GM12878 (cell line): Measurements from ENCODE around the gene STAMBPL1. TPM values are rescaled to one million over a fixed set of nuclear protein-coding genes. Genes with fewer than 3 reads are reported as not detected.

Experiments used
- ATAC-seq: fragments of 200-7000 bp; cut with Tn5 transposase; 3 replicates; pipeline ENCODE4 v1.9.1; 2020; ENCODE audit warnings: mild to moderate bottlenecking, moderate library complexity
- BruUV-seq: library from RNA; stranded (reverse); fragments of 400-500 nt; replicated peaks from 2 replicates; lab custom pipeline; 2021; lab: Mats Ljungman, UMichigan
- CTCF ChIA-PET: fragments of 300-600 bp; sonication (Branson Sonifier 250); formaldehyde crosslinking; extraction: SDS; loops from one replicate; lab custom pipeline; 2021; ENCODE audit warnings: inconsistent platforms; lab: Yijun Ruan, JAX
- POLR2A ChIA-PET: fragments of 350-600 bp; formaldehyde crosslinking; extraction: SDS; loops from one replicate; lab custom pipeline; 2021; ENCODE audit warnings: inconsistent platforms; lab: Charles Lee
- RAD21 ChIA-PET: fragments of 300-600 bp; sonication (Branson Sonifier 250); formaldehyde crosslinking; loops from one replicate; lab custom pipeline; 2023; ENCODE audit warnings: antibody characterized with exemption; ENCODE audit not compliant: unreplicated experiment; lab: Charles Lee
- SMC1A ChIA-PET: fragments of 300-600 bp; sonication (Branson Sonifier 250); formaldehyde crosslinking; loops from one replicate; lab custom pipeline; 2023; ENCODE audit not compliant: unreplicated experiment, uncharacterized antibody; lab: Charles Lee
- DNase-seq: peaks from one replicate; pipeline ENCODE4 v3.0.0-alpha.2; 2011; ENCODE audit warnings: low read depth, low spot score
- FAIRE-seq: peaks from 3 replicates; lab custom pipeline; 2011; peaks lifted over from hg19 to GRCh38; lab: Jason Lieb, UNC
- H2AFZ ChIP-seq: 2 replicates; pipeline ENCODE4 v1.6.0; 2011; ENCODE audit warnings: low read depth, low read length, control low read depth; ENCODE audit not compliant: control insufficient read depth
- H3K27ac ChIP-seq: 2 replicates; pipeline ENCODE4 v1.5.1; 2011; ENCODE audit warnings: control low read depth; ENCODE audit not compliant: control insufficient read depth, insufficient read depth
- H3K27me3 ChIP-seq, 2 experiments: replicated peaks in 1 of 2; 2 replicates each; pipeline versions ENCODE4 v1.6.0 to v1.6.1; 2011; ENCODE audit warnings: low read length in 1 of 2; ENCODE audit not compliant: control insufficient read depth in 2 of 2, insufficient read depth in 2 of 2
- H3K36me3 ChIP-seq, 2 experiments: 2 replicates each; pipeline ENCODE4 v1.5.1; 2011; ENCODE audit warnings: low read length in 1 of 2; ENCODE audit not compliant: control insufficient read depth in 2 of 2, insufficient read depth in 2 of 2
- H3K4me1 ChIP-seq: 2 replicates; pipeline ENCODE4 v1.6.1; 2011; ENCODE audit warnings: mild to moderate bottlenecking, low read length, moderate library complexity, mixed read lengths; ENCODE audit not compliant: control insufficient read depth, insufficient read depth
- H3K4me2 ChIP-seq: 2 replicates; pipeline ENCODE4 v1.6.0; 2011; ENCODE audit warnings: control low read depth; ENCODE audit not compliant: control insufficient read depth, insufficient read depth
- H3K4me3 ChIP-seq: fragments of 200-600 bp; sonication (generic); 2 replicates; pipeline ENCODE4 v1.5.1; 2016
- H3K79me2 ChIP-seq: 2 replicates; pipeline ENCODE4 v1.6.0; 2011; ENCODE audit warnings: low read length; ENCODE audit not compliant: control insufficient read depth, insufficient read depth
- H3K9ac ChIP-seq: 2 replicates; pipeline ENCODE4 v1.8.0; 2011; ENCODE audit warnings: low read length, control low read depth, mixed read lengths; ENCODE audit not compliant: control insufficient read depth, insufficient read depth
- H3K9me3 ChIP-seq: replicated peaks from 3 replicates; pipeline ENCODE4 v1.5.1; 2011; ENCODE audit warnings: mild to moderate bottlenecking, low read length; ENCODE audit not compliant: control insufficient read depth, insufficient read depth
- H4K20me1 ChIP-seq: 2 replicates; pipeline ENCODE4 v1.6.0; 2011; ENCODE audit not compliant: control insufficient read depth, insufficient read depth
- CHD4 ChIP-seq: fragments of 200-600 bp; sonication (generic); IDR thresholded peaks from 2 replicates; pipeline ENCODE4 v1.6.1; 2016; ENCODE audit warnings: mild to moderate bottlenecking
- EGR1 ChIP-seq, 2 experiments: IDR thresholded peaks; 1 replicate in 1 of 2; 2 replicates in 1 of 2; pipeline ENCODE4 v1.6.1; 2011 to 2012; ENCODE audit warnings: low read depth in 2 of 2, low read length in 2 of 2, borderline replicate concordance in 1 of 2, mild to moderate bottlenecking in 1 of 2, moderate library complexity in 1 of 2
- NR2C2 ChIP-seq: IDR thresholded peaks from 2 replicates; pipeline ENCODE4 v1.6.1; 2011; ENCODE audit warnings: borderline replicate concordance, low read depth; ENCODE audit not compliant: control insufficient read depth, insufficient read length
- SIN3A ChIP-seq: IDR thresholded peaks from 2 replicates; pipeline ENCODE4 v1.6.1; 2012; ENCODE audit warnings: low read depth, low read length, improper control_type of control experiment
- SIX5 ChIP-seq: IDR thresholded peaks from 2 replicates; pipeline ENCODE4 v1.6.1; 2011; ENCODE audit warnings: mild to moderate bottlenecking, low read depth, low read length, moderate library complexity; ENCODE audit not compliant: severe bottlenecking
- ZBED1 ChIP-seq: IDR thresholded peaks from 2 replicates; pipeline ENCODE4 v1.6.1; 2016; ENCODE audit warnings: borderline replicate concordance
- ZNF274 ChIP-seq: IDR thresholded peaks from one replicate; pipeline ENCODE4 v1.8.0; 2011; ENCODE audit not compliant: insufficient read length, insufficient read depth
- WGBS: methylation state at CpG from one replicate; pipeline ENCODE4 v1.1.6; 2016; ENCODE audit warnings: low lambda C conversion rate; ENCODE audit not compliant: insufficient replicate concordance, insufficient coverage; ENCODE audit errors: missing lambda C conversion rate; 5-methylcytosine and 5-hydroxymethylcytosine counted together
- in situ Hi-C: fragments of 300-500 bp; cut with MboI; formaldehyde crosslinking; loops from 9 replicates; pipeline ENCODE4 v1.14.3; 2018; ENCODE audit warnings: mixed read lengths
- intact Hi-C: fragments of 100-400 bp; cut with micrococcal nuclease; formaldehyde crosslinking; loops from one replicate; pipeline ENCODE4 v1.14.2; 2022; ENCODE audit not compliant: unreplicated experiment
- polyA plus RNA-seq, 11 experiments: library from polyadenylated mRNA; depleted of rRNA in 4 of 11; unstranded in 6 of 11; stranded (reverse) in 5 of 11; fragments of >200 nt; fragmentation: Nextera tagmentation in 4 of 11; fragmentation: Illumina TruSeq in 1 of 11; extraction: Ambion mirVana in 4 of 11; extraction: Trizol in 1 of 11; gene quantifications; 1 replicate in 1 of 11; 2 replicates in 10 of 11; pipeline versions ENCODE4 v1.2.1 to v1.2.3, GENCODE V29; 2011 to 2016; ENCODE audit warnings: inconsistent platforms in 2 of 11, missing spikeins in 2 of 11, low read depth in 1 of 11
- total RNA-seq, 4 experiments: library from RNA; depleted of rRNA in 3 of 4; stranded (reverse); fragments of >200 nt in 3 of 4; fragmentation: Illumina TruSeq in 1 of 4; extraction: Trizol in 1 of 4; gene quantifications; 2 replicates each; pipeline versions ENCODE4 v1.2.1 to v1.2.3, GENCODE V29; 2013 to 2021
- TF ChIP-seq, protein P1 (sequence below): IDR thresholded peaks from 2 replicates; pipeline ENCODE4 v1.6.1; 2011; ENCODE audit warnings: borderline replicate concordance, low read depth, mild to moderate bottlenecking, moderate library complexity, mixed read lengths, low read length; ENCODE audit not compliant: insufficient read depth; ENCODE audit errors: extremely low read length

The STAMBPL1 gene
- total and polyA plus RNA-seq, 10 of the 15 experiments (the other 5 are each of a cell fraction or from before 2014, with no cell fraction given), result 7.5 to 44.1 (median 25.4) TPM

DNA sequence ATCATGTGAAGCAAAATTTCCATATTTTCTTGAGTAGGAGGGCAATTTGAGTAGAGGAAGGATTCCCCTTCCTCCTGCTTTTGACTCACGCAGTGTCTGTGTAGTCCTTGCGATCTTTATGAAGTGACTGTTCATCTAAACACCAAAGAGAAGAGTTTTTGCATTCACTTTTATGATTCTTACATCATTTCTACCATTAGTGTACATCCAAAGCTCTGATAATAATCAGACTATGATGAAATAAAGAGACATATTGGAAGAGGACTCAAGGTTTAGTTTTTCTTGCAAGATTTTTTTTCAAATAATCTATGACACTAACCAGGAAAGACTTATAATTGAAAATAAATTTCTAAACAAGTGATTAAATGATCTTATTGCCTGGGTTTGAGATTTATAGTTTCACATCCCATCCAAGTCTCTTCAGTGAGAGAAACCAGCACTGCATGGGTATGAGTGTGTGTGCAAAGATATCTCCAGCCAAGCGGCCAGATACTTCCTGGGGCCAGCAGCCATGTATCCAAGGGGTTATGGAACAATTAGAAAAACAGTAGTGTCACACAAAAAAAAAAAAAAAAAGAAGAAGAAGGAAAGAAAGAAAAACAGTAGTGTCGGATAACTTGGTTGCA, 74.5 kb downstream of the STAMBPL1 start:
- POLR2A ChIA-PET, result interaction anchor here (0.7 kb wide), 1 partner anchor 52 kb away, joined by 3 read pairs; no protein-coding TSS in a partner anchor
- FAIRE-seq, result no peak

DNA sequence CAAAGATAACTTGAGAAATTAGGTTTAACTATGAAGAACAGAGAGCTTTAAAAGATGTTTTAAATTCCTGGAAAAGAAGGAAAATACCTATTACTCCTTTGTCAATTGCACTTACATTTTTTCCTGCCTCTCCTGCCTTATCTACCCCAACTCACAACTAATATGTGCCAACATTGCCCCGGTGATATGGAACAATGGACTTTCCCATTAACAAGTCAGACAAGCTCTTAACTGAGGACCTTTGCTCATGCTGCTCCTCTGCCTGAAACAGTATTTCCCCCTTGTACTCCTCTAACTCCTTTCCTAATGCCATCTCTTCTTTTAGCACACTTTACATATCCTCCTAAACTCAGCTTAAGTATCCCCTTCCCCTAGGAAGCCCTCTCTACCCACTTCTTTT, 77.3 kb downstream of the STAMBPL1 start:
- Histone ChIP-seq H3K4me3 (no peak overlapping the region), H3K9ac (no peak overlapping the region), H4K20me1 (no peaks in the 10 kb centered on the region), H3K27ac (no peak overlapping the region), H3K27me3 (no peaks in the 10 kb centered on the region), H3K79me2 (no peaks in the 10 kb centered on the region), H3K4me1 (no peaks in the 10 kb centered on the region), H3K36me3 (no peaks in the 10 kb centered on the region), H3K9me3 (no peaks in the 10 kb centered on the region), H3K4me2 (no peak overlapping the region), H2AFZ (no peak overlapping the region)
- FAIRE-seq (no peak), DNase-seq (no peak), ATAC-seq (no peak)
- ChIA-PET POLR2A (no interaction called here), CTCF (interaction anchor here (1.1 to 1.8 kb wide), 2 partner anchors 30 to 122 kb away, joined by 5 to 7 read pairs; no protein-coding TSS in a partner anchor), RAD21 (interaction anchor here (1.5 to 1.7 kb wide), 2 partner anchors 26 to 30 kb away, joined by 4 to 5 read pairs; no protein-coding TSS in a partner anchor), SMC1A (interaction anchor here (2.1 kb wide), 1 partner anchor 12 kb away, joined by 9 read pairs; no protein-coding TSS in a partner anchor)
- in situ Hi-C loops (no loop called here), intact Hi-C loops (no loop called here)
- 65% methylated on average over 1 of the region's 1 CpG for WGBS
- TF ChIP-seq CHD4, result no peak
- TF ChIP-seq EGR1 (IDR thresholded peaks at IDR 0.05; ENCODE audit: borderline replicate concordance in 1 of 2, low read depth in 2 of 2, low read length in 2 of 2), result no peak
- no peak for TF ChIP-seq ZBED1
- TF ChIP-seq ZNF274, result no peak
- TF ChIP-seq, protein P1, sequence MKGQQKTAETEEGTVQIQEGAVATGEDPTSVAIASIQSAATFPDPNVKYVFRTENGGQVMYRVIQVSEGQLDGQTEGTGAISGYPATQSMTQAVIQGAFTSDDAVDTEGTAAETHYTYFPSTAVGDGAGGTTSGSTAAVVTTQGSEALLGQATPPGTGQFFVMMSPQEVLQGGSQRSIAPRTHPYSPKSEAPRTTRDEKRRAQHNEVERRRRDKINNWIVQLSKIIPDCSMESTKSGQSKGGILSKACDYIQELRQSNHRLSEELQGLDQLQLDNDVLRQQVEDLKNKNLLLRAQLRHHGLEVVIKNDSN, result no peak
- no peak for TF ChIP-seq SIX5
- no peak for TF ChIP-seq SIN3A
- no TSS peak for BruUV-seq

More for the DNA sequence above, 74.5 kb downstream of the STAMBPL1 start:
- RAD21 ChIA-PET, result interaction anchor here (0.9 to 1.0 kb wide), 2 partner anchors 9 to 463 kb away, joined by 3 to 4 read pairs; no protein-coding TSS in a partner anchor
- in situ Hi-C loops, result no loop called here
- no peaks in the 10 kb centered on the region for H3K9me3 ChIP-seq
- no peaks in the 10 kb centered on the region for H3K27me3 ChIP-seq
- CTCF ChIA-PET, result interaction anchor here (0.7 to 1.5 kb wide), 5 partner anchors 18 to 261 kb away, joined by 3 to 5 read pairs (median 3); no protein-coding TSS in a partner anchor
- H3K9ac ChIP-seq, result no peak overlapping the region
- no peak overlapping the region for H3K27ac ChIP-seq
- H3K79me2 ChIP-seq, result no peaks in the 10 kb centered on the region
- H3K4me3 ChIP-seq, result no peak overlapping the region
- BruUV-seq, result no TSS peak
- H3K4me2 ChIP-seq, result no peak overlapping the region
- DNase-seq (no peak), ATAC-seq (no peak)
- intact Hi-C loops, result no loop called here
- H3K4me1 ChIP-seq, result no peaks in the 10 kb centered on the region
- 88% methylated on average over 4 of the region's 4 CpGs for WGBS
- TF ChIP-seq NR2C2, result no peak
- no peak overlapping the region for H2AFZ ChIP-seq
- SMC1A ChIA-PET, result interaction anchor here (0.6 to 1.2 kb wide), 5 partner anchors 11 to 1281 kb away, joined by 3 to 4 read pairs (median 3); no protein-coding TSS in a partner anchor
- H3K36me3 ChIP-seq, result no peaks in the 10 kb centered on the region
- H4K20me1 ChIP-seq, result no peaks in the 10 kb centered on the region
